ENCODE results near the gene ING3.

- no peak for TF ChIP-seq CTCF (IDR thresholded peaks at IDR 0.05; ENCODE audit: low read depth, low read length, poor library complexity, severe bottlenecking)
- TF ChIP-seq EZH2phosphoT487 (IDR thresholded peaks at IDR 0.05; ENCODE audit: borderline replicate concordance, low read length), result no peak
Measured at GRCh38 chr7:120964088-120964487, 13.5 kb downstream of the ING3 start.
